ENCODE measurements around the gene SGMS1.

DNA sequence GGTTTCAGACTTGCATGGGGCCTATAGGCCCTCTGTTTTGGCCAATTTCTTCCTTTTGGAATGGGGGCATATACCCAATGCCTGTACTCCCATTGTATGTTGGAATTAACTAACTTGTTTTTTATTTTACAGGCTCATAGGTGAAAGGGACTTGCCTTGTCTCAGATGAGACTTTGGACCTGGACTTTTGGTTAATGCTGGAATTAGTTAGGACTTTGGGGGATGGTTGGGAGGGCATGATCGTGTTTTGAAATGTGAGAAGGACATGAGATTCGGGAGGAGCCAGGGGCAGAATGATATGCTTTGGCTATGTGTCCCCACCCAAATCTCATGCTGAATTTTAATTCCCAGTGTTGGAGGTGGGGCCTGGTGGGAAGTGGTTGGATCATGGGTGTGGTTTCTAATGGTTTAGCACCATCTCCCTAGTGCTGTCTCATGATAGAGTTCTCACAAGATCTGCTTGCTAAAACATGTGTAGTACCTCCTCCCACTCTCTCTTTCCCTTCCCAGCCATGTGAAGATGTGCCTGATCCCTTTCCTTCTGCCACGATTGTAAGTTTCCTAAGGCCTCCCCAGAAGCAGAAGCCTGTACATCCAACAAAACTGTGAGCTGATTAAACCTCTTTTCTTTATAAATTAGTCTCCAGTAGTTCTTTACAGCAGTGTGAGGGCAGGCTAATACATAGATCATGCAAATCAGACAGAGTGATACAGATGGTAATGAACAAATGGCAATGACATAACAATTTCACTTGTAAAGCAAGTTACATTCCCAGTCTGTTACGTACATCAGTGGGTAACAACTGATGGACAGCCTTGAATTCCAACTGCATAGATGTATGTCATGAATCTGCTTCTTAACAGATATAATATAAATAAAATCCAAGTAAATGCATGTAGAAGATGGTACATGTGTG, 146.2 kb downstream of the SGMS1 start:
- TF ChIP-seq, protein P1, sequence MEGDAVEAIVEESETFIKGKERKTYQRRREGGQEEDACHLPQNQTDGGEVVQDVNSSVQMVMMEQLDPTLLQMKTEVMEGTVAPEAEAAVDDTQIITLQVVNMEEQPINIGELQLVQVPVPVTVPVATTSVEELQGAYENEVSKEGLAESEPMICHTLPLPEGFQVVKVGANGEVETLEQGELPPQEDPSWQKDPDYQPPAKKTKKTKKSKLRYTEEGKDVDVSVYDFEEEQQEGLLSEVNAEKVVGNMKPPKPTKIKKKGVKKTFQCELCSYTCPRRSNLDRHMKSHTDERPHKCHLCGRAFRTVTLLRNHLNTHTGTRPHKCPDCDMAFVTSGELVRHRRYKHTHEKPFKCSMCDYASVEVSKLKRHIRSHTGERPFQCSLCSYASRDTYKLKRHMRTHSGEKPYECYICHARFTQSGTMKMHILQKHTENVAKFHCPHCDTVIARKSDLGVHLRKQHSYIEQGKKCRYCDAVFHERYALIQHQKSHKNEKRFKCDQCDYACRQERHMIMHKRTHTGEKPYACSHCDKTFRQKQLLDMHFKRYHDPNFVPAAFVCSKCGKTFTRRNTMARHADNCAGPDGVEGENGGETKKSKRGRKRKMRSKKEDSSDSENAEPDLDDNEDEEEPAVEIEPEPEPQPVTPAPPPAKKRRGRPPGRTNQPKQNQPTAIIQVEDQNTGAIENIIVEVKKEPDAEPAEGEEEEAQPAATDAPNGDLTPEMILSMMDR (IDR thresholded peaks at IDR 0.05) = no peak
- no peak for TF ChIP-seq POLR2A (IDR thresholded peaks at IDR 0.05)

Data from heart left ventricle (tissue), 13 donors.